ENCODE data around the gene ARSG. TPM values are rescaled to one million over a fixed set of nuclear protein-coding genes. Genes with fewer than 3 reads are reported as not detected.

The ARSG gene
- total RNA-seq, 4 donors from 2014 or later, result 3.1 to 6.8 (median 4.4) TPM

- no peak for TF ChIP-seq CTCF (IDR thresholded peaks at IDR 0.05; ENCODE audit: low read depth)
Measured at GRCh38 chr17:68356520-68356919, 65.2 kb downstream of the ARSG start.

- no peak for TF ChIP-seq CTCF (IDR thresholded peaks at IDR 0.05; ENCODE audit: low read depth)
Measured at GRCh38 chr17:68356949-68357455, 65.7 kb downstream of the ARSG start.

GRCh38 chr17:68357886-68358285 lies 66.6 kb downstream of the ARSG start:
- no peak for TF ChIP-seq CTCF (IDR thresholded peaks at IDR 0.05; ENCODE audit: low read depth)

- no peak for TF ChIP-seq CTCF (IDR thresholded peaks at IDR 0.05; ENCODE audit: low read depth)
Measured at GRCh38 chr17:68359791-68360535, 68.7 kb downstream of the ARSG start.

GRCh38 chr17:68365469-68365868 lies 74.2 kb downstream of the ARSG start:
- TF ChIP-seq CTCF (IDR thresholded peaks at IDR 0.05; ENCODE audit: low read depth), result no peak

GRCh38 chr17:68368387-68368786 lies 77.1 kb downstream of the ARSG start:
- TF ChIP-seq CTCF (IDR thresholded peaks at IDR 0.05; ENCODE audit: low read depth), result no peak

GRCh38 chr17:68375566-68375965 lies 84.3 kb downstream of the ARSG start:
- no peak for TF ChIP-seq CTCF (IDR thresholded peaks at IDR 0.05; ENCODE audit: low read depth)

All from subcutaneous adipose tissue (tissue), 4 donors.